Tibial artery (tissue), 4 donors: ENCODE results near the gene KCNA2.

Experiments
- DNase-seq, 2 donors: peaks; one replicate each; pipeline ENCODE4 v3.0.0-alpha.2; 2019
- H3K27ac ChIP-seq, 2 donors: fragments of 200-600 bp; sonication (generic) in 1 of 2; 1 replicate in 1 of 2; 2 replicates in 1 of 2; pipeline ENCODE4 v1.5.1; 2018 to 2019; ENCODE audit warnings: mild to moderate bottlenecking in 1 of 2
- H3K27me3 ChIP-seq, 2 donors: fragments of 200-600 bp; sonication (generic) in 1 of 2; one replicate each; pipeline versions ENCODE4 v1.5.1 to v1.6.0; 2016 to 2019
- H3K36me3 ChIP-seq, 3 donors: fragments of 200-600 bp; sonication (generic) in 2 of 3; one replicate each; pipeline ENCODE4 v1.5.1; 2016 to 2019; ENCODE audit warnings: mild to moderate bottlenecking in 2 of 3
- H3K4me1 ChIP-seq, 4 donors: fragments of 200-600 bp; sonication (generic) in 2 of 4; 1 replicate in 3 of 4; 2 replicates in 1 of 4; pipeline ENCODE4 v1.5.1; 2016 to 2019
- H3K4me3 ChIP-seq, 2 donors: fragments of 200-600 bp; sonication (generic) in 1 of 2; 1 replicate in 1 of 2; 2 replicates in 1 of 2; pipeline ENCODE4 v1.5.1; 2018 to 2019; ENCODE audit warnings: mild to moderate bottlenecking in 2 of 2
- H3K9me3 ChIP-seq, 3 donors: fragments of 200-600 bp; sonication (generic) in 1 of 3; one replicate each; pipeline ENCODE4 v1.5.1; 2016 to 2019
- intact Hi-C: fragments of 100-400 bp; cut with DNase I; formaldehyde crosslinking; loops from one replicate; pipeline ENCODE4 v1.15.0; 2023; ENCODE audit warnings: low total_unique reads
- TF ChIP-seq, protein P1 (sequence below), 2 experiments: fragments of 200-600 bp in 1 of 2; fragments of 450-650 bp in 1 of 2; IDR thresholded peaks; one replicate each; pipeline ENCODE4 v1.5.1; 2017 to 2019; ENCODE audit warnings: antibody characterized with exemption in 2 of 2, mild to moderate bottlenecking in 1 of 2, moderate library complexity in 1 of 2

KCNA2 gene

GRCh38 chr1:110583505-110583904 lies 22.7 kb downstream of the KCNA2 start:
- Histone ChIP-seq H3K4me3 (no peak overlapping the region), H3K27ac (no peak overlapping the region), H3K36me3 (no peaks in the 10 kb centered on the region), H3K27me3 (no peaks in the 10 kb centered on the region), H3K4me1 (peaks cover 0 to 36% (median 24%) of the 10 kb centered on the region in 4 donors), H3K9me3 (no peaks in the 10 kb centered on the region)
- TF ChIP-seq, protein P1, sequence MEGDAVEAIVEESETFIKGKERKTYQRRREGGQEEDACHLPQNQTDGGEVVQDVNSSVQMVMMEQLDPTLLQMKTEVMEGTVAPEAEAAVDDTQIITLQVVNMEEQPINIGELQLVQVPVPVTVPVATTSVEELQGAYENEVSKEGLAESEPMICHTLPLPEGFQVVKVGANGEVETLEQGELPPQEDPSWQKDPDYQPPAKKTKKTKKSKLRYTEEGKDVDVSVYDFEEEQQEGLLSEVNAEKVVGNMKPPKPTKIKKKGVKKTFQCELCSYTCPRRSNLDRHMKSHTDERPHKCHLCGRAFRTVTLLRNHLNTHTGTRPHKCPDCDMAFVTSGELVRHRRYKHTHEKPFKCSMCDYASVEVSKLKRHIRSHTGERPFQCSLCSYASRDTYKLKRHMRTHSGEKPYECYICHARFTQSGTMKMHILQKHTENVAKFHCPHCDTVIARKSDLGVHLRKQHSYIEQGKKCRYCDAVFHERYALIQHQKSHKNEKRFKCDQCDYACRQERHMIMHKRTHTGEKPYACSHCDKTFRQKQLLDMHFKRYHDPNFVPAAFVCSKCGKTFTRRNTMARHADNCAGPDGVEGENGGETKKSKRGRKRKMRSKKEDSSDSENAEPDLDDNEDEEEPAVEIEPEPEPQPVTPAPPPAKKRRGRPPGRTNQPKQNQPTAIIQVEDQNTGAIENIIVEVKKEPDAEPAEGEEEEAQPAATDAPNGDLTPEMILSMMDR (IDR thresholded peaks at IDR 0.05), result no peak
- no peak for DNase-seq
- intact Hi-C loops, result no loop called here

DNA sequence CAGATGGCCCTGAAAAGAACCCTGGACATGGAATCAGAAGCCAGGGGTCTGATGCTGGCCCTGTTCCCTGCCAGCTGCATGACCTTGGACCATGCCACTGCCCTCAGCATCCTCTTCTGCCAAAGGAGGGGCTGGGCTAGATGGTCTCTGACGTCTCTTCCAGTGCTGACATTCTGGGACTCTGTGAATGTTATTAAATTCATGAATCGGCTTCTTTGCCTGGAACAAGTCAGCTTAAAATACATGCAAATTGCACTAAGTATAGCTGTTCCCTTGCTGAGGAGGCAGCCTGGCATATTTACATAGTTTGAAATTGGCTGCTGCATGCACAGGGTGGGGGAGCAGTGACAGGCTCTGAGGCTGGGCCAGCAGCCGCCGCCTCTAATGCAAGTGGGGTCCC lies 23.8 kb downstream of the KCNA2 start:
- Histone ChIP-seq H3K36me3 (no peaks in the 10 kb centered on the region), H3K9me3 (no peaks in the 10 kb centered on the region), H3K27ac (peak overlapping the region in 1 of 2 donors; percentile 56), H3K4me3 (no peak overlapping the region), H3K4me1 (peaks cover 0 to 36% (median 24%) of the 10 kb centered on the region in 4 donors), H3K27me3 (no peaks in the 10 kb centered on the region)
- DNase-seq, result no peak
- intact Hi-C loops, result no loop called here
- TF ChIP-seq, protein P1 (IDR thresholded peaks at IDR 0.05), result no peak

- intact Hi-C loops, result no loop called here
- no peaks in the 10 kb centered on the region for H3K27me3 ChIP-seq
- no peaks in the 10 kb centered on the region for H3K36me3 ChIP-seq
- TF ChIP-seq, protein P1 (IDR thresholded peaks at IDR 0.05), result no peak
- H3K27ac ChIP-seq, result peak overlapping the region in 1 of 2 donors; percentile 56
- H3K4me1 ChIP-seq, result peaks cover 0 to 36% (median 24%) of the 10 kb centered on the region in 4 donors
- no peak overlapping the region for H3K4me3 ChIP-seq
- no peaks in the 10 kb centered on the region for H3K9me3 ChIP-seq
- no peak for DNase-seq
Measured at GRCh38 chr1:110581682-110582145, 24.4 kb downstream of the KCNA2 start.

- Histone ChIP-seq H3K27me3 (no peaks in the 10 kb centered on the region), H3K4me1 (peaks cover 0 to 36% (median 24%) of the 10 kb centered on the region in 4 donors), H3K27ac (peak overlapping the region in 1 of 2 donors; percentile 56), H3K36me3 (no peaks in the 10 kb centered on the region), H3K9me3 (no peaks in the 10 kb centered on the region), H3K4me3 (no peak overlapping the region)
- TF ChIP-seq, protein P1 (IDR thresholded peaks at IDR 0.05), result no peak
- DNase-seq, result peak; percentile 40 to 86
- intact Hi-C loops, result no loop called here
Measured at GRCh38 chr1:110580244-110580643, 25.9 kb downstream of the KCNA2 start.

DNA sequence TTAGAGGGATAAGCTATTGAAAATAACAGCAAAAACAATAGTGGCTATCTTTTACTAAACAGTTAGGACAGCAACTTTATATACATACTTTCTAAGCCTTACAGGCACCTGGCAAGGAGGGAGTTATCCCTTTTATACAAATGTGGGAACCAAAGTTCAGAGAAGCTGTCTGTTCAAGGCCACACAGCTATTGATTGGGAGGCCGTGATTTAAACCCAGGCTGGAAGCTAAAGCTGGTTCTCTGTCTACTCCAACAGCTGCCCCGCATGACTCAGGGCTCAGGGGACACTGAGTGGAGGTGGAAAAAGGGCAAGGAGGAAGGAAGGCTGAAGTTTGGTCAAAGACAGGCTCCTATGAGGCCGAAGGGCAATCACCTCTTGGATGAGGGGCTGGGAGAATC lies 26.7 kb downstream of the KCNA2 start:
- intact Hi-C loops, result no loop called here
- TF ChIP-seq, protein P1 (IDR thresholded peaks at IDR 0.05), result no peak

GRCh38 chr1:110576441-110576840 lies 29.7 kb downstream of the KCNA2 start:
- TF ChIP-seq, protein P1 (IDR thresholded peaks at IDR 0.05), result no peak
- Histone ChIP-seq H3K4me3 (no peak overlapping the region), H3K4me1 (peaks cover 0 to 25% (median 14%) of the 10 kb centered on the region in 4 donors), H3K9me3 (no peaks in the 10 kb centered on the region), H3K27me3 (no peaks in the 10 kb centered on the region), H3K36me3 (no peaks in the 10 kb centered on the region), H3K27ac (no peak overlapping the region)
- intact Hi-C loops, result no loop called here
- DNase-seq, result no peak

More for the DNA sequence above, 26.7 kb downstream of the KCNA2 start:
- Histone ChIP-seq H3K27ac (no peak overlapping the region), H3K27me3 (no peaks in the 10 kb centered on the region), H3K36me3 (no peaks in the 10 kb centered on the region), H3K4me3 (no peak overlapping the region), H3K9me3 (no peaks in the 10 kb centered on the region), H3K4me1 (peaks cover 0 to 36% (median 24%) of the 10 kb centered on the region in 4 donors)
- DNase-seq, result no peak
